GM23338 (cell line): Measurements from ENCODE around the gene ME3. TPM values are rescaled to one million over a fixed set of nuclear protein-coding genes. Genes with fewer than 3 reads are reported as not detected.
"Not testable (repeated sequence)": the region's sequence is repeated elsewhere in the genome, so short reads cannot be mapped to it uniquely, and the experiment has no call there.

Experiments used
- ATAC-seq: fragments of 200-7000 bp; cut with Tn5 transposase; 3 replicates; pipeline ENCODE4 v1.9.1; 2020
- DNase-seq: peaks from one replicate; pipeline ENCODE4 v3.0.0-alpha.2; 2015; ENCODE audit warnings: low spot score
- H2AFZ ChIP-seq: fragments of 200-600 bp; sonication (generic); 2 replicates; pipeline ENCODE4 v1.8.0; 2016; ENCODE audit warnings: antibody characterized with exemption, mild to moderate bottlenecking, moderate library complexity
- H3F3A ChIP-seq: fragments of 200-600 bp; sonication (generic); replicated peaks from 2 replicates; pipeline ENCODE4 v1.8.0; 2017; ENCODE audit warnings: antibody characterized with exemption, mixed run types, low read depth
- H3K27ac ChIP-seq: fragments of 200-600 bp; sonication (generic); 2 replicates; pipeline ENCODE4 v1.6.1; 2016; ENCODE audit warnings: low read depth
- H3K27me3 ChIP-seq: fragments of 200-600 bp; sonication (generic); 2 replicates; pipeline ENCODE4 v1.8.0; 2016; ENCODE audit warnings: mild to moderate bottlenecking, mixed run types, moderate library complexity; ENCODE audit not compliant: insufficient read depth
- H3K36me3 ChIP-seq: fragments of 200-600 bp; sonication (generic); 2 replicates; pipeline ENCODE4 v1.8.0; 2016; ENCODE audit warnings: mild to moderate bottlenecking; ENCODE audit not compliant: insufficient read depth
- H3K4me1 ChIP-seq: fragments of 200-600 bp; sonication (generic); 2 replicates; pipeline ENCODE4 v1.8.0; 2016; ENCODE audit warnings: mild to moderate bottlenecking, moderate library complexity; ENCODE audit not compliant: insufficient read depth
- H3K4me2 ChIP-seq: fragments of 200-600 bp; sonication (generic); 2 replicates; pipeline ENCODE4 v1.7.1; 2017; ENCODE audit warnings: mixed run types
- H3K4me3 ChIP-seq: fragments of 200-600 bp; sonication (generic); 2 replicates; pipeline ENCODE4 v1.6.1; 2016; ENCODE audit warnings: mixed run types
- H3K79me2 ChIP-seq: fragments of 200-600 bp; sonication (generic); replicated peaks from 2 replicates; pipeline ENCODE4 v1.8.0; 2017; ENCODE audit warnings: mild to moderate bottlenecking; ENCODE audit not compliant: insufficient read depth
- H3K9me2 ChIP-seq: fragments of 200-600 bp; sonication (generic); 2 replicates; pipeline ENCODE4 v1.8.0; 2017; ENCODE audit not compliant: insufficient read depth
- H4K20me1 ChIP-seq: fragments of 200-600 bp; sonication (generic); replicated peaks from 2 replicates; pipeline ENCODE4 v1.8.0; 2017; ENCODE audit warnings: mild to moderate bottlenecking; ENCODE audit not compliant: insufficient read depth
- H3K27ac Mint-ChIP-seq: 2 replicates; pipeline ENCODE4 v1.8.0; 2020; ENCODE audit warnings: inconsistent platforms, mild to moderate bottlenecking, moderate library complexity, mixed read lengths
- H3K27me3 Mint-ChIP-seq: 3 replicates; pipeline ENCODE4 v1.8.0; 2022; ENCODE audit warnings: low read depth, mild to moderate bottlenecking, moderate library complexity, mixed read lengths, inconsistent platforms; ENCODE audit not compliant: insufficient read depth, poor library complexity
- H3K36me3 Mint-ChIP-seq: 3 replicates; pipeline ENCODE4 v1.8.0; 2021; ENCODE audit warnings: low read depth, mild to moderate bottlenecking, inconsistent platforms, moderate library complexity, mixed read lengths
- H3K4me1 Mint-ChIP-seq: 3 replicates; pipeline ENCODE4 v1.8.0; 2020; ENCODE audit warnings: mild to moderate bottlenecking, inconsistent platforms, mixed read lengths
- H3K4me3 Mint-ChIP-seq: 3 replicates; pipeline ENCODE4 v1.8.0; 2021; ENCODE audit warnings: moderate library complexity, mild to moderate bottlenecking, inconsistent platforms, mixed read lengths
- H3K9me3 Mint-ChIP-seq: 3 replicates; pipeline ENCODE4 v1.8.0; 2020; ENCODE audit warnings: moderate library complexity, mild to moderate bottlenecking, inconsistent platforms, mixed read lengths
- EZH2phosphoT487 ChIP-seq: fragments of 200-600 bp; sonication (generic); IDR thresholded peaks from one replicate; pipeline ENCODE4 v1.8.1; 2018; ENCODE audit warnings: antibody characterized with exemption; ENCODE audit not compliant: unreplicated experiment
- STAT1 ChIP-seq: IDR thresholded peaks from one replicate; pipeline ENCODE4 v1.6.1; 2016; ENCODE audit warnings: antibody characterized with exemption; ENCODE audit not compliant: unreplicated experiment
- polyA plus RNA-seq: library from polyadenylated mRNA; unstranded; fragments of >200 nt; fragmentation: Nextera tagmentation; extraction: Ambion mirVana; gene quantifications from 2 replicates; pipeline ENCODE4 v1.2.1, GENCODE V29; 2016
- total RNA-seq: library from RNA; depleted of rRNA; stranded (reverse); fragments of >200 nt; shearing (Covaris generic); gene quantifications from 2 replicates; pipeline ENCODE4 v1.2.3, GENCODE V29; 2014
- TF ChIP-seq, protein P1 (sequence below): IDR thresholded peaks from one replicate; pipeline ENCODE4 v1.6.1; 2018; ENCODE audit warnings: antibody characterized with exemption; ENCODE audit not compliant: unreplicated experiment
- TF ChIP-seq, protein P2 (sequence below): fragments of 250-450 bp; sonication (Bioruptor Pico); IDR thresholded peaks from 2 replicates; pipeline ENCODE4 v1.5.0; 2020; ENCODE audit warnings: mild to moderate bottlenecking, moderate library complexity

ME3 gene
- total and polyA plus RNA-seq, 2 experiments from 2014 or later = 1.3 to 4.0 TPM

DNA sequence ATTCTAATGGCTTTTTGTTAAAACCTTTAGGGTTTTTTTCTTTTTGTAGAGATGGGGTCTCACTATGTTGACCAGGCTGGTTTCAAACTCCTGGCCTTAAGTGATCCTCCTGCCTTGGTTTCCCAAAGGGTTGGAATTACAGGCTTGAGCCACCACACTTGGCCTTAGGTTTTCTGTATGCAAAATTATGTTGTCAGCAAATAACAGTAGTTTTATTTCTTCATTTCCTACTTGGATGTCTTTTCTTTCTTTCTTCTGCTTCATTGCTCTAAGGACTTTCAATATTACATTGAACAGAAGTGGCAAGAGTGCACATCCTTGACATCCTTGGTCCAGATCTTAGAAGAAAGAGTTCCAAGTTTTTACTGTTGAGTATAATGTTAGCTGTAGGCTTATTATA lies 245.0 kb downstream of the ME3 start:
- Mint-ChIP-seq H3K9me3 (no peaks in the 10 kb centered on the region), H3K27me3 (no peaks in the 10 kb centered on the region), H3K4me3 (no peak overlapping the region), H3K36me3 (peaks cover 4% of the 10 kb centered on the region; the same call in 2 of the 3 replicates), H3K4me1 (0 out of 3 replicates have a peak, but pooled peaks cover 3% of the 10 kb centered on the region), H3K27ac (no peak overlapping the region)
- TF ChIP-seq, protein P1, sequence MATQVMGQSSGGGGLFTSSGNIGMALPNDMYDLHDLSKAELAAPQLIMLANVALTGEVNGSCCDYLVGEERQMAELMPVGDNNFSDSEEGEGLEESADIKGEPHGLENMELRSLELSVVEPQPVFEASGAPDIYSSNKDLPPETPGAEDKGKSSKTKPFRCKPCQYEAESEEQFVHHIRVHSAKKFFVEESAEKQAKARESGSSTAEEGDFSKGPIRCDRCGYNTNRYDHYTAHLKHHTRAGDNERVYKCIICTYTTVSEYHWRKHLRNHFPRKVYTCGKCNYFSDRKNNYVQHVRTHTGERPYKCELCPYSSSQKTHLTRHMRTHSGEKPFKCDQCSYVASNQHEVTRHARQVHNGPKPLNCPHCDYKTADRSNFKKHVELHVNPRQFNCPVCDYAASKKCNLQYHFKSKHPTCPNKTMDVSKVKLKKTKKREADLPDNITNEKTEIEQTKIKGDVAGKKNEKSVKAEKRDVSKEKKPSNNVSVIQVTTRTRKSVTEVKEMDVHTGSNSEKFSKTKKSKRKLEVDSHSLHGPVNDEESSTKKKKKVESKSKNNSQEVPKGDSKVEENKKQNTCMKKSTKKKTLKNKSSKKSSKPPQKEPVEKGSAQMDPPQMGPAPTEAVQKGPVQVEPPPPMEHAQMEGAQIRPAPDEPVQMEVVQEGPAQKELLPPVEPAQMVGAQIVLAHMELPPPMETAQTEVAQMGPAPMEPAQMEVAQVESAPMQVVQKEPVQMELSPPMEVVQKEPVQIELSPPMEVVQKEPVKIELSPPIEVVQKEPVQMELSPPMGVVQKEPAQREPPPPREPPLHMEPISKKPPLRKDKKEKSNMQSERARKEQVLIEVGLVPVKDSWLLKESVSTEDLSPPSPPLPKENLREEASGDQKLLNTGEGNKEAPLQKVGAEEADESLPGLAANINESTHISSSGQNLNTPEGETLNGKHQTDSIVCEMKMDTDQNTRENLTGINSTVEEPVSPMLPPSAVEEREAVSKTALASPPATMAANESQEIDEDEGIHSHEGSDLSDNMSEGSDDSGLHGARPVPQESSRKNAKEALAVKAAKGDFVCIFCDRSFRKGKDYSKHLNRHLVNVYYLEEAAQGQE = no peak
- TF ChIP-seq, protein P2, sequence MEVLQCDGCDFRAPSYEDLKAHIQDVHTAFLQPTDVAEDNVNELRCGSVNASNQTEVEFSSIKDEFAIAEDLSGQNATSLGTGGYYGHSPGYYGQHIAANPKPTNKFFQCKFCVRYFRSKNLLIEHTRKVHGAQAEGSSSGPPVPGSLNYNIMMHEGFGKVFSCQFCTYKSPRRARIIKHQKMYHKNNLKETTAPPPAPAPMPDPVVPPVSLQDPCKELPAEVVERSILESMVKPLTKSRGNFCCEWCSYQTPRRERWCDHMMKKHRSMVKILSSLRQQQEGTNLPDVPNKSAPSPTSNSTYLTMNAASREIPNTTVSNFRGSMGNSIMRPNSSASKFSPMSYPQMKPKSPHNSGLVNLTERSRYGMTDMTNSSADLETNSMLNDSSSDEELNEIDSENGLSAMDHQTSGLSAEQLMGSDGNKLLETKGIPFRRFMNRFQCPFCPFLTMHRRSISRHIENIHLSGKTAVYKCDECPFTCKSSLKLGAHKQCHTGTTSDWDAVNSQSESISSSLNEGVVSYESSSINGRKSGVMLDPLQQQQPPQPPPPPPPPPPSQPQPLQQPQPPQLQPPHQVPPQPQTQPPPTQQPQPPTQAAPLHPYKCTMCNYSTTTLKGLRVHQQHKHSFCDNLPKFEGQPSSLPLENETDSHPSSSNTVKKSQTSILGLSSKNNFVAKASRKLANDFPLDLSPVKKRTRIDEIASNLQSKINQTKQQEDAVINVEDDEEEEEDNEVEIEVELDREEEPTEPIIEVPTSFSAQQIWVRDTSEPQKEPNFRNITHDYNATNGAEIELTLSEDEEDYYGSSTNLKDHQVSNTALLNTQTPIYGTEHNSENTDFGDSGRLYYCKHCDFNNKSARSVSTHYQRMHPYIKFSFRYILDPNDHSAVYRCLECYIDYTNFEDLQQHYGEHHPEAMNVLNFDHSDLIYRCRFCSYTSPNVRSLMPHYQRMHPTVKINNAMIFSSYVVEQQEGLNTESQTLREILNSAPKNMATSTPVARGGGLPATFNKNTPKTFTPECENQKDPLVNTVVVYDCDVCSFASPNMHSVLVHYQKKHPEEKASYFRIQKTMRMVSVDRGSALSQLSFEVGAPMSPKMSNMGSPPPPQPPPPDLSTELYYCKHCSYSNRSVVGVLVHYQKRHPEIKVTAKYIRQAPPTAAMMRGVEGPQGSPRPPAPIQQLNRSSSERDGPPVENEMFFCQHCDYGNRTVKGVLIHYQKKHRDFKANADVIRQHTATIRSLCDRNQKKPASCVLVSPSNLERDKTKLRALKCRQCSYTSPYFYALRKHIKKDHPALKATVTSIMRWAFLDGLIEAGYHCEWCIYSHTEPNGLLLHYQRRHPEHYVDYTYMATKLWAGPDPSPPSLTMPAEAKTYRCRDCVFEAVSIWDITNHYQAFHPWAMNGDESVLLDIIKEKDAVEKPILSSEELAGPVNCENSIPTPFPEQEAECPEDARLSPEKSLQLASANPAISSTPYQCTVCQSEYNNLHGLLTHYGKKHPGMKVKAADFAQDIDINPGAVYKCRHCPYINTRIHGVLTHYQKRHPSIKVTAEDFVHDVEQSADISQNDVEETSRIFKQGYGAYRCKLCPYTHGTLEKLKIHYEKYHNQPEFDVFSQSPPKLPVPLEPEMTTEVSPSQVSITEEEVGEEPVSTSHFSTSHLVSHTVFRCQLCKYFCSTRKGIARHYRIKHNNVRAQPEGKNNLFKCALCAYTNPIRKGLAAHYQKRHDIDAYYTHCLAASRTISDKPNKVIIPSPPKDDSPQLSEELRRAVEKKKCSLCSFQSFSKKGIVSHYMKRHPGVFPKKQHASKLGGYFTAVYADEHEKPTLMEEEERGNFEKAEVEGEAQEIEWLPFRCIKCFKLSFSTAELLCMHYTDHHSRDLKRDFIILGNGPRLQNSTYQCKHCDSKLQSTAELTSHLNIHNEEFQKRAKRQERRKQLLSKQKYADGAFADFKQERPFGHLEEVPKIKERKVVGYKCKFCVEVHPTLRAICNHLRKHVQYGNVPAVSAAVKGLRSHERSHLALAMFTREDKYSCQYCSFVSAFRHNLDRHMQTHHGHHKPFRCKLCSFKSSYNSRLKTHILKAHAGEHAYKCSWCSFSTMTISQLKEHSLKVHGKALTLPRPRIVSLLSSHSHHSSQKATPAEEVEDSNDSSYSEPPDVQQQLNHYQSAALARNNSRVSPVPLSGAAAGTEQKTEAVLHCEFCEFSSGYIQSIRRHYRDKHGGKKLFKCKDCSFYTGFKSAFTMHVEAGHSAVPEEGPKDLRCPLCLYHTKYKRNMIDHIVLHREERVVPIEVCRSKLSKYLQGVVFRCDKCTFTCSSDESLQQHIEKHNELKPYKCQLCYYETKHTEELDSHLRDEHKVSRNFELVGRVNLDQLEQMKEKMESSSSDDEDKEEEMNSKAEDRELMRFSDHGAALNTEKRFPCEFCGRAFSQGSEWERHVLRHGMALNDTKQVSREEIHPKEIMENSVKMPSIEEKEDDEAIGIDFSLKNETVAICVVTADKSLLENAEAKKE (CRISPR knock-in tag) = no peak
- TF ChIP-seq EZH2phosphoT487 = no peak
- no peak for TF ChIP-seq STAT1
- Histone ChIP-seq H3K27me3 (no peaks in the 10 kb centered on the region), H3K36me3 (no peaks in the 10 kb centered on the region), H3K4me3 (no peak overlapping the region), H3K4me2 (no peak overlapping the region), H3K79me2 (no peaks in the 10 kb centered on the region), H3K27ac (no peak overlapping the region), H3K9me2 (no peaks in the 10 kb centered on the region), H3K4me1 (no peaks in the 10 kb centered on the region), H2AFZ (no peak overlapping the region), H4K20me1 (no peaks in the 10 kb centered on the region), H3F3A (no peaks in the 10 kb centered on the region)
- no peak for DNase-seq
- ATAC-seq = no peak

DNA sequence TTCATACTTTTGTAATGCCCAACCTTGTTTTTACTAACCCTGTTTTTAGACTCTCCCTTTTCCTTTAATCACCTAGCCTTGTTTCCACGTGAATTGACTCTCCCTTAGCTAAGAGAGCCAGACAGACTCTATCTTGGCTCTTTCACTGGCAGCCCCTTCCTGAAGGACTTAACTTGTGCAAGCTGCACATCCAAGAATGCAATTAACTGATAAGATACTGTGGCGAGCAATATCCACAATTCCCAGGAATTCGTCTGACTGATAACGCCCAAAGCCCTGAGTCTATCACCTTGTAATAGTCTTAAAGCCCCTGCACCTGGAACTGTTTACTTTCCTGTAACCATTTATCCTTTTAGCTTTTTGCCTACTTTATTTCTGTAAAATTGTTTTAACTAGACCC lies 248.9 kb downstream of the ME3 start:
- H4K20me1 ChIP-seq, H3K36me3 Mint-ChIP-seq, H3K4me2 ChIP-seq, H3K4me1 ChIP-seq, H3K79me2 ChIP-seq, H3K27ac ChIP-seq, H3K9me2 ChIP-seq, H3K27me3 ChIP-seq, DNase-seq, H3K4me1 Mint-ChIP-seq, H3K4me3 Mint-ChIP-seq, ATAC-seq, H3F3A ChIP-seq, H3K36me3 ChIP-seq, H3K27ac Mint-ChIP-seq, H2AFZ ChIP-seq, H3K4me3 ChIP-seq, H3K27me3 Mint-ChIP-seq, H3K9me3 Mint-ChIP-seq: not testable (repeated sequence)
